Activated CD8-positive, alpha-beta memory T cell treated with anti-CD3 and anti-CD28 coated beads, Interleukin-2, amount 10 ng/mL, durations not matched to agents 7 days and 5 days (primary cell): ENCODE data around the gene SRRM2. TPM values are rescaled to one million over a fixed set of nuclear protein-coding genes. Genes with fewer than 3 reads are reported as not detected.

Experiments used
- ATAC-seq: fragments of 150-1000 bp; cut with Tn5 transposase; one replicate; pipeline ENCODE4 v1.10.0; 2021; ENCODE audit warnings: moderate library complexity
- CTCF ChIA-PET: fragments of 350-600 bp; sonication (Branson Sonifier 250); formaldehyde crosslinking; loops from one replicate; lab custom pipeline; 2021; ENCODE audit warnings: antibody characterized with exemption; lab: Charles Lee
- DNase-seq: peaks from one replicate; pipeline ENCODE4 v3.0.0-alpha.2; 2020
- H3K27ac Mint-ChIP-seq: one replicate; pipeline ENCODE4 v1.8.0; 2021; ENCODE audit warnings: mild to moderate bottlenecking, mixed read lengths
- H3K27me3 Mint-ChIP-seq: one replicate; pipeline ENCODE4 v1.8.0; 2021; ENCODE audit warnings: mixed read lengths
- H3K36me3 Mint-ChIP-seq: one replicate; pipeline ENCODE4 v1.8.0; 2021; ENCODE audit warnings: mild to moderate bottlenecking, mixed read lengths
- H3K4me1 Mint-ChIP-seq: one replicate; pipeline ENCODE4 v1.8.0; 2021; ENCODE audit warnings: mixed read lengths
- H3K4me3 Mint-ChIP-seq: one replicate; pipeline ENCODE4 v1.8.0; 2021; ENCODE audit warnings: mild to moderate bottlenecking, moderate library complexity, mixed read lengths
- H3K9me3 Mint-ChIP-seq: one replicate; pipeline ENCODE4 v1.8.0; 2022; ENCODE audit warnings: low read depth, mixed read lengths
- total RNA-seq, 2 experiments: library from RNA; stranded (reverse); gene quantifications; one replicate each; pipeline ENCODE4 v1.2.3, GENCODE V29; 2021

SRRM2 gene
- total RNA-seq, 2 experiments from 2014 or later: 631 to 651 TPM

DNA sequence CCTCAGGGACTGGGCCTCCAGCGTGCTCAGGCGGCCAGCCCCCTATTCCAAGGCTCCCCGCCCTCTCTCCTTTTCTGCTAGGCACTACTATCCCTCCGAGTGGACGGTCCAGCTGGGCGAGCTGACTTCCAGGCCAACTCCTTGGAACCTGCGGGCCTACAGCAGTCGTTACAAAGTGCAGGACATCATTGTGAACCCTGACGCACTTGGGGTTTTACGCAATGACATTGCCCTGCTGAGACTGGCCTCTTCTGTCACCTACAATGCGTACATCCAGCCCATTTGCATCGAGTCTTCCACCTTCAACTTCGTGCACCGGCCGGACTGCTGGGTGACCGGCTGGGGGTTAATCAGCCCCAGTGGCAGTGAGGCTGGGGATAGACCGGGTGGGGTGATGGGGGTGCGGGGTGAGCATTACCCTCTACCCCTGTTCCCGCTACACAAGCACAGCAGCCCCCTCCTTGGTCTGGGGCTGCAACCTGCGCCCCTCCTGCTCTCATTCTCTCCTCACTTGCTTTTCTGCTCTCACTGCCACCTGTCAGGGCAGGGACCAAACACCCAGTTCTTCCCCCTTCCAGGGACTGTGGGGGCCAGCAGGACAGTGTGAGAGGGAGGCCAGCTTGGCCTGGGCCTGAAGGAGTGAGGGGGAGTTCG lies 46.9 kb downstream of the SRRM2 start:
- ATAC-seq (no peak), DNase-seq (no peak)
- no peak overlapping the region for H3K27ac Mint-ChIP-seq
- H3K27me3 Mint-ChIP-seq: peaks cover 22% of the 10 kb centered on the region
- CTCF ChIA-PET: no interaction called here
- no peak overlapping the region for H3K4me3 Mint-ChIP-seq
- H3K9me3 Mint-ChIP-seq: peaks cover 2% of the 10 kb centered on the region
- no peaks in the 10 kb centered on the region for H3K36me3 Mint-ChIP-seq
- no peaks in the 10 kb centered on the region for H3K4me1 Mint-ChIP-seq

DNA sequence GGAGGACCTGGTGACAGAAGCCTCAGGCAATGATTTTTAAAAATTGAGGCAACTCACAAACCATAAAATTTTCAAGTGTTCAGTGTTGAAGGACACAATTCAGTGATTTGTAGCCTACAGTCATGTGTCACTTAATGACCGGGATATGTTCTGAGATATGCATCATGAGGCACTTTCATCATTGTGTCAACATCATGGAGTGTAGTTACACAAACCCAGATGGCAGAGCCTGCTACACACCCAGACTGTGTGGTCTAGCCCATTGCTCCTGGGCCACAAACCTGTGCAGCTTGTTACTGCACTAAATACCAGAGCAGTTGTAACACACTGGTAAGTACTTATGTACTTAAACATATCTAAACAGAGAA lies 47.4 kb downstream of the SRRM2 start:
- Mint-ChIP-seq H3K27me3 (peaks cover 21% of the 10 kb centered on the region), H3K36me3 (no peaks in the 10 kb centered on the region), H3K4me3 (no peak overlapping the region), H3K4me1 (no peaks in the 10 kb centered on the region), H3K9me3 (peaks cover 2% of the 10 kb centered on the region), H3K27ac (no peak overlapping the region)
- no peak for ATAC-seq
- no peak for DNase-seq
- CTCF ChIA-PET: interaction anchor here (0.7 kb wide), 1 partner anchor 531 kb away, joined by 3 read pairs; no protein-coding TSS in a partner anchor

DNA sequence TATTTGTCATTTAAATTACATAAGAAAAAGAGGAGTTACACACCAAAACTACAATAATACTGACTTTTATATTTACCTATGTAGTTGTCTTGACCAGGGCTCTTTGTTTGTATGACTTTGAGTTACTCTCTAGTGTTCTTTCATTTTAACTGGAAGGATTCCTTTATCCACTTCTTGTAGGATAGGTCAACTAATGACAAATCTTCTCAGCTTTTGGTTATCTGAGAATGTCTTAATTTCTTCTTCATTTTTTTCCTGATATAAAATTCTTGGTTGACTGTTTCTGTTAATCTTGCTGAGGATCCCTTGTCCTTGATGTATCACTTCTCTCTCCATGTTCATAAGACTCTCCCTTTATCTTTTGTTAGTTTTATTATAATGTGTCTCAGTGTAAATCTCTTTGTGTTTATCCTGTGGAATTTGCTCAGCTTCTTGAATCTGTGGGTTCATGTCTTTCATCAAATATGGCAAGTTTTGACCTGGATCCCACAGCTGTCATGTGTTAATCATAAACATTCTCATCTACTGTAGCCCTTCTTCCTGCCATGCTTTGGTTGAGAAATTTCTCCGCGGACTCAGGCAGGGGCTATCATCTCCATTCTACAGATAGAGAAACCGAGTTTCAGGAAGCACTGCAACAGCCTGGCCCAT lies 51.2 kb downstream of the SRRM2 start:
- Mint-ChIP-seq H3K4me1 (no peaks in the 10 kb centered on the region), H3K9me3 (peaks cover 2% of the 10 kb centered on the region), H3K4me3 (no peak overlapping the region), H3K27me3 (peaks cover 24% of the 10 kb centered on the region), H3K36me3 (no peaks in the 10 kb centered on the region), H3K27ac (no peak overlapping the region)
- ATAC-seq (no peak), DNase-seq (no peak)
- CTCF ChIA-PET: interaction anchor here (0.9 kb wide), 1 partner anchor 116 kb away, joined by 3 read pairs; no protein-coding TSS in a partner anchor

DNA sequence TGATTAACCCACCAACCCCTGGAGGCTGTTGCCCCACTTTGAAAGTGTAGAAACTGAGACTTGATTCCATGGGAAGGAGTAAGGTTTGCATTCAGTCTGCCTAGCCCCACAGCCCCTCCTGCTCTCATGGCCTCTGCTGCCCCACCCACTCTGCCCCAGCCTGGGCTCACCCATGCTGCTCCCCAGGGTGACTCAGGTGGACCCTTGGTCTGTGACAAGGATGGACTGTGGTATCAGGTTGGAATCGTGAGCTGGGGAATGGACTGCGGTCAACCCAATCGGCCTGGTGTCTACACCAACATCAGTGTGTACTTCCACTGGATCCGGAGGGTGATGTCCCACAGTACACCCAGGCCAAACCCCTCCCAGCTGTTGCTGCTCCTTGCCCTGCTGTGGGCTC lies 52.3 kb downstream of the SRRM2 start:
- Mint-ChIP-seq H3K9me3 (peaks cover 2% of the 10 kb centered on the region), H3K36me3 (no peaks in the 10 kb centered on the region), H3K4me3 (no peak overlapping the region), H3K27me3 (peaks cover 30% of the 10 kb centered on the region), H3K4me1 (no peaks in the 10 kb centered on the region), H3K27ac (no peak overlapping the region)
- DNase-seq: no peak
- ATAC-seq: no peak
- CTCF ChIA-PET: no interaction called here

DNA sequence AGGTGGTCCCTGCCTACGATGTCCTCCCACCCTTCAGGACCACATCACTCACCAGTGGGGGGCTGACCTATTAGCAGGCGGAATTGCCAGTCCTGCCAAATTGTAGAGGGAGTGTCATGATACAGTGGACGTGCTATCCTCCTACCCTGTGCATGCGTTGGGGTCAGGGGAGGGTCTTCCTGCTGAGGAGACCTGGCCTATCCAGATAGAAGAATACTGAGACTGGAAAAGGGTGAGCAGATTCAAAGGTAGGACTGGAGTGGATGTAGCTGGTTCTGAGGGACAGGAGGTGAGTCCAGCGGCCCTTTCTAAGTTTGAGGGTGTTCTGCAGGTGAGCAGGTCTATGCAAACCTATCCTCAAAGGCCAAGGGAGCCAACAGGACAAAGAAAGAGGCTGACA lies 53.8 kb downstream of the SRRM2 start:
- CTCF ChIA-PET: no interaction called here

DNA sequence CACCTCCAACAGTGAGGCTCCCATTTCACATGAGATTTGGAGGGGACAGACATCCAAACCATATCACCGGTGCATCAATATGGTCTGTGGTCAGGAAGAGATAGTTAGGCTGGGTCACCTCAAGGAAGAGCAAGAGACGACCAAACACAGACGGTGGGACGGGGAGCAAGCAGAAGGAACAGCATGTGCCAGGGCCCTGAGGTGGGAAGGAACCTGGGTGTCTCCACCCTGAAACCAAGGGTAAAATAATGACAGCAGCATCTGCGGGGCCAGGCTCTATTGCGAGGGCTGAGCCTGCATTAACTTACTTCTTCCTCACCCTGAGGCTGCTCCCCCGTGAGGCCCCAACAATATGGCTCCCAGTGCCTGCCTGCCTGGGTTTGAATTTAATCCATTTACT lies 55.7 kb downstream of the SRRM2 start:
- H3K4me3 Mint-ChIP-seq: no peak overlapping the region
- no peaks in the 10 kb centered on the region for H3K36me3 Mint-ChIP-seq
- ATAC-seq (no peak), DNase-seq (no peak)
- peaks cover 36% of the 10 kb centered on the region for H3K27me3 Mint-ChIP-seq
- peaks cover 2% of the 10 kb centered on the region for H3K9me3 Mint-ChIP-seq
- H3K4me1 Mint-ChIP-seq: peaks cover 2% of the 10 kb centered on the region
- no peak overlapping the region for H3K27ac Mint-ChIP-seq
- CTCF ChIA-PET: no interaction called here

More for the DNA sequence above, 53.8 kb downstream of the SRRM2 start:
- Mint-ChIP-seq H3K36me3 (no peaks in the 10 kb centered on the region), H3K27me3 (peaks cover 33% of the 10 kb centered on the region), H3K9me3 (peaks cover 2% of the 10 kb centered on the region), H3K4me1 (no peaks in the 10 kb centered on the region), H3K27ac (no peak overlapping the region), H3K4me3 (no peak overlapping the region)
- no peak for ATAC-seq
- DNase-seq: no peak

DNA sequence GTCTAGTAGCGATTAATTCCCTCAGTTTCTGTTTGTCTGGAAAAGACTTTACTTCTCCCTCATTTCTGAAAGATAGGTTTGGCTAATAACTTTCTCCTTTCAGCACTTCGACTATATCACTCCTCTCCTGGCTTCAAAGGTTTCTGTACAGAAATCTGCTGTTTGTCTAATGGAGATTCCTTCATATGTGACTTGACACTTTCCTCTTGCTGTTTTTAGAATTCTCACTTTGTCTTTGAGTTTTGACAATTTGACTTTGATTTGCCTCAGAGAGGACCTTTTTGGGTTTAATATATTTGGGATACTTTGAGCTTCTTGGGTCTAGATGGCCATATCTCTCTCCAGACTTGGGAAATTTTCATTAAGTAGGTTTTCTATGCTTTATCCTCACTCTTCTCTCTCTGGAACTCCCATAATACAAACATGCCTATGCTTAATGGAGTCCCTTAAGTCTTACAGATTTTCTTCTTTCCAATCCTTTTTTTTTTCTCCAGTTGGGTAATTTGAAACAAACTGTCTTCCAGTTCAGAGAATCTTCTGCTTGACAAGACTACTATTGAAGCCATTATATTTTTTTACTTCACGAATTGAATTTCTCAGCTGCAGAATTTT lies 56.8 kb downstream of the SRRM2 start:
- H3K36me3 Mint-ChIP-seq: no peaks in the 10 kb centered on the region
- CTCF ChIA-PET: no interaction called here

DNA sequence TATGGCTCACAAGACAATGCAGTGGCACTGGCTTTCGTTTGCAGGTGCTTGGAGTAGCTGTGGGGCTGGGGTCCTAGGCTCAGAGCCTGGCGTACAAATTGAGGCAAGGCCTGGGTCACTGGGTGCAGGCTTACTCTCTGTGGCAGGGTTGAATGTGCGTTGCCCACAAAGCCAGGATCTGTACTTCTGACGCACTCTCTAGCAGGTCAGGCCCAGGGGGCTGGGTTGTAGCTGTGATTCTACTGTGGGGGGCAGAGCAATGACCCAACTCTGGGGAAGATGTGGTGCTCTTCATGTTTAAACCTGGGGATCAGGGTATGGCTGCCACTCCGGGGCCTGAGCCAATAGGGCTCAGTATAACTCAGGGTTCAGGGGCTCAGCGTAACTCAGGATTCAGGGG lies 58.2 kb downstream of the SRRM2 start:
- peaks cover 2% of the 10 kb centered on the region for H3K4me1 Mint-ChIP-seq
- H3K36me3 Mint-ChIP-seq: no peaks in the 10 kb centered on the region
- no peaks in the 10 kb centered on the region for H3K9me3 Mint-ChIP-seq
- no peak for ATAC-seq
- DNase-seq: no peak
- H3K27ac Mint-ChIP-seq: no peak overlapping the region
- CTCF ChIA-PET: interaction anchor here (1.0 kb wide), 1 partner anchor 32 kb away, joined by 3 read pairs; no protein-coding TSS in a partner anchor
- H3K4me3 Mint-ChIP-seq: no peak overlapping the region
- peaks cover 28% of the 10 kb centered on the region for H3K27me3 Mint-ChIP-seq

More for the DNA sequence above, 56.8 kb downstream of the SRRM2 start:
- Mint-ChIP-seq H3K27me3 (peaks cover 31% of the 10 kb centered on the region), H3K9me3 (no peaks in the 10 kb centered on the region), H3K4me3 (no peak overlapping the region), H3K27ac (no peak overlapping the region), H3K4me1 (peaks cover 2% of the 10 kb centered on the region)
- ATAC-seq: no peak
- no peak for DNase-seq

DNA sequence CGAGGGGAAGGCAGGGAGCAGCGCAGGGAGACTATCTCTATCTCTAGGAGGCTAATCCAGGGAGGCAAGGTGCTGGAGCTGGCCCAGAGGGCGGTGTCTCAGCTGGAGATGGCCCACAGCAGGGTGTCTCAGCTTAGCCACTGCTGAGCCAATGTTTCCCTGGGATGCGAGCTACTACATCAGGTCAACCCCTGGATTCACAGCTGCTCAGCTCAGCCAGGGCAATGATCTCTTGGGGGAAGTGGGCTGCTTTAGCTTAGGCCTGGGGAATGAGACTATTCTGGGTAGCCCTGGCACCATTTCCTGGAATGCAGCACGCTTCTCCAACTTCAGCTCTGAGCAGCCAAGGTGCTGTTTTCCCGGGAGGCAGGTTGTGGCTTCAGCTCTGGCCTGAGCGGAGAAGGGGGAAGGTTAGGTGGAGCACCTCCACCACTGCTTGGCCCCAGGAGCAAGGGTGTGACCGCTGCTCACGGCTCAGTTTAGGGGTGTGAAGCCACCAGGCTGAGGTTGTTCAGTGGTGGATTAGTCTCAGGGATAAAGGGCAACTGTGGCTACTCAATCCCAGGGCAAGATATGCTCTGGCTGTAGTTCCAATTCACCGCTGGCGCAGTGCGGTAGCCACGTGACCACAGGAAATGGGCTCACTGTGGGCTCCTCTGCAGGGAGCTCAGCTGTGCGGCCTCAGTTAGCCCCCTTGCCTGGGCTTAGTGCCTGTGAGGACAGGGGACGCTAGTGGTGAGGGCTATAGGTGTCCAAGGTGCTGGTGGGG lies 59.4 kb downstream of the SRRM2 start:
- Mint-ChIP-seq H3K36me3 (no peaks in the 10 kb centered on the region), H3K27me3 (peaks cover 26% of the 10 kb centered on the region), H3K4me1 (peaks cover 2% of the 10 kb centered on the region), H3K27ac (no peak overlapping the region), H3K9me3 (no peaks in the 10 kb centered on the region), H3K4me3 (no peak overlapping the region)
- CTCF ChIA-PET: interaction anchor here (1.0 kb wide), 1 partner anchor 34 kb away, joined by 3 read pairs; no protein-coding TSS in a partner anchor
- DNase-seq: no peak
- no peak for ATAC-seq

DNA sequence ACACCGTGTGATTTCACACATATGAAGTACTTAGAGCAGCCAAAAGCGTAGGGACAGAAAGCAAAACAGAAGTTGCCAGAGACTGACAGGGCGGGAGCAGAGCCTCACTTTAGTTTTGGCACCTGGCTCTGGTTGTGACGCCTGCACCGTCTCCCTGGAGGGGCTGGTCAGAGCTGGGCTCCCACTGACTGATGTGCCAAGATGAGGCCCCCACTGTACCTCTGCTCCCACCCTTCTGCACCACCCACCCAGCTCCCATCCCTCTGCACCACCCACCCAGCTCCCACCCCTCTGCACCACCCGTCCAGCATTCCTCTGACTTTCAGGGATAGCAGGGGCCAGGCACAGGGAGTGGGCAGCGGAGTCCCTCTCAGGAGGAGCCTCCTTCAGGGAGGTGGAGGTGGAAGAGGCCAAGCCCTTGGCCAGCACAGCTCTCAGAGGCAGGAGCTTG lies 61.4 kb downstream of the SRRM2 start:
- ATAC-seq (no peak), DNase-seq (no peak)
- Mint-ChIP-seq H3K4me3 (no peak overlapping the region), H3K27me3 (peaks cover 18% of the 10 kb centered on the region), H3K9me3 (no peaks in the 10 kb centered on the region), H3K4me1 (peaks cover 2% of the 10 kb centered on the region), H3K36me3 (no peaks in the 10 kb centered on the region), H3K27ac (no peak overlapping the region)
- CTCF ChIA-PET: no interaction called here

DNA sequence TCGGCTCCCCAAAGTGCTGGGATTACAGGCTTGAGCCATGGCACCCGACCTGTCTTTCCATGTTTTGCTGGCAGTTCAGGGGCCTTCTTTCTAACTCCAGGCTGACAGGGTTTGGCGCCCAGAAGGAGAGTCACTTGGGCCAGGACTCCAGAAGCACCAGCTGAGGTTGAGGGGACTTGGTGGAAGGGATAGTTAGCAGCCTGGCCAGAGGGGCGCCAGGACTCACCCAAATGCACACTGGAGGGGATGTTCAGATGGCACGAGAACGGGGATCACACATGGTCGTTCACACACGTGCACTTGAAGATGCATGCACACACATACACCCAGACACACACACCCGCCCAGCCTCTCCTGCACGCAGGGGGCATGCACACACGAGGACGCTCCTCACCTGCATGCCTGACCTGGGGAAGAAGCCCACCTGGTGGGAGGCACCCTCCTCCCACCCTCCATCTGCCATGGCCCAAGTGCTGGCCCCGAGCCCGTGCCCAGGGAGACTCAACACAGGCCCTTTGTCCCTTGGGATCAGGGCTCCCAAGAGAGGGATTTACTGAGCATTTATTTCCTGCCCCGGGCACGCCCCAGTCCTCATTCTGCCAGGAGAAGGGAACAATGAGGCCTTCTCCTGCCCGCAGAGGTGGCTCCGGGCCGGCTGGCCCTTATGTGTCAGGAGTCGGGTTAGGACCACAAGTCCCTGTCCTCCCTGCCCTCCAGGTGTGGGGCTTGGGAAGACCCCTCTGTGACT lies 62.3 kb downstream of the SRRM2 start:
- H3K9me3 Mint-ChIP-seq: no peaks in the 10 kb centered on the region
- no peak for ATAC-seq
- CTCF ChIA-PET: interaction anchor here (0.7 kb wide), 1 partner anchor 8 kb away, joined by 3 read pairs; no protein-coding TSS in a partner anchor

DNA sequence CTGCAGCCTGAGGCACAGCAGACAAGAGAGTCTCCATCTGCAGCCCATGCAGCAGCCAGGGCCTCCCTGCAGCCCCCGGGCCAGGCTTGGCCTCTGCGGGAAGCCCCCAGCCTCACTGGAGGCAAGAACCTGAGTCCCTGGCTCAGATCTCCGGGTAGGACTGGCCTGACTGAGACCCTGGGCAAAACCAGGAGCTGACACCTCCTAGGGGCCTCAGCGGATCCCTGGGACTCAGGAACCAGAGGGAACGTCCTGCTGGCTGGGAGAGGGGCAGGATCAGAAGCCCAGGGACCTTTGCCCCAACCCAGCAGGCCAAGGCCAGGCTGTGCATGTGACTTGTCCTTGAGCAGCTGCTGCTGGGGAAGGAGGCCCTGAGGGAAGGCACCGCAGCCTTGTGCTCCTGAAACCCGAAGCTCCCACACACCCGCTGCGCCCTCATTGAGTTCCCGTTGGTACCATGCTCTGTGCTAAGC lies 62.9 kb downstream of the SRRM2 start:
- no peaks in the 10 kb centered on the region for H3K9me3 Mint-ChIP-seq
- no peak for ATAC-seq
- H3K36me3 Mint-ChIP-seq: no peaks in the 10 kb centered on the region
- H3K4me1 Mint-ChIP-seq: peaks cover 2% of the 10 kb centered on the region
- H3K27ac Mint-ChIP-seq: no peak overlapping the region
- peaks cover 5% of the 10 kb centered on the region for H3K27me3 Mint-ChIP-seq
- no peak overlapping the region for H3K4me3 Mint-ChIP-seq
- no peak for DNase-seq
- CTCF ChIA-PET: interaction anchor here (1.7 kb wide), 1 partner anchor 53 kb away, joined by 4 read pairs; no protein-coding TSS in a partner anchor

More for the DNA sequence above, 62.3 kb downstream of the SRRM2 start:
- Mint-ChIP-seq H3K4me3 (no peak overlapping the region), H3K27me3 (peaks cover 9% of the 10 kb centered on the region), H3K36me3 (no peaks in the 10 kb centered on the region), H3K27ac (no peak overlapping the region), H3K4me1 (peaks cover 2% of the 10 kb centered on the region)
- DNase-seq: no peak
